Measurements from ENCODE around the gene HIGD1B.

HIGD1B gene

DNA sequence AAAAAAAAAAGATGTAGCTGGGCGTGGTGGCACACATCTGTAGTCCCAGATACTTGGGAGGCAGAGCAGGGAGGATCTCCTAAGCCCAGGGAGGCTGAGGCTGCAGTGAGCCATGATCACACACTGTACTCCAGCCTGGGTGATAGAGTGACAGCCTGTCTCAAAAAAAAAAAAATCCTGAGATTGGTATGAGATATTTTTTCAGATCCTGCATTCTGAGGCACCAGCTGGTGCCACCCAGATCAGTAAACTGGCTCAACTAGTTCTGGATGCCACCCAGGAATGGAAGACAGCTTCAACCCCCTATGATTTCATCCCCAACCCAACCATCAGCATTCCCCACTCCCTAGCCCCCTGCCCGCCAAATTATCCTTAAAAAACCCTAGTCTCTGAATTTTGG, 10.5 kb upstream of the HIGD1B start:
- DNase-seq: no peak

DNA sequence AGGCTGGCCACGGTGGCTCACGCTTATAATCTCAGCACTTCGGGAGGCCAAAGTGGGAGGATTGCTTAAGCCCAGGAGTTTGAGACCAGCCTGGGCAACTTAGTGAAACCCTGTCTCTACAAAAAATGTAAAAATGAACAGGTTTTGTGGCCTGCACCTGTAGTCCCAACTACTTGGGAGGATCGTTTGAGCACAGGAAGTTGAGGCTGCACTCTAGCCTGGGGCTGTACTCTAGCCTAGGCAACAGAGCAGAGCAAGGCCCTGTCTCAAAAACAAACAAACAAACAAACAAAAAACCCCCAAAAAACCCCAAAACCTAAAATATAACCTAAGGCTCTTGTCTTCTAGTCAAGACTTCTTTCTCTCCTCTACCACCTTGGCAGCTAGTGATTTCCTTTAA, 7.4 kb upstream of the HIGD1B start:
- no peak for DNase-seq

DNA sequence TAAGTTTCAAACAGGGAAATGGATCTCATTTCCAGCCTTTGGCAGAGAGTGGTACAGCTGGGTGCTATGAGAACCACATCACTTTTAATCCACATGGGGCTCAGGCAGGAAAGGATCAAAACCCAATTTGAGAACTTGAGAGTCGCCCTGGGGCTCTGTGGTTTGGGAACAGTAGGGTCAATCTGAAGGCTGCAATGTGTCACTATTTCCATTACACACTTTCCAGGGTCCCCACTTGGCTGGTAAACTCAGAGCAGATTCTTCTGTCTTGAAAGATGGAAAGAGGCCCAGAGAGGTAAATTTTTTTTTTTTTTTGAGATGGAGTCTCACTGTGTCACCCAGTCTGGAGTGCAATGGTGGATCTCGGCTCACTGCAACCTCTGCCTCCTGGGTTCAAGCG, 6.7 kb upstream of the HIGD1B start:
- DNase-seq: no peak

DNA sequence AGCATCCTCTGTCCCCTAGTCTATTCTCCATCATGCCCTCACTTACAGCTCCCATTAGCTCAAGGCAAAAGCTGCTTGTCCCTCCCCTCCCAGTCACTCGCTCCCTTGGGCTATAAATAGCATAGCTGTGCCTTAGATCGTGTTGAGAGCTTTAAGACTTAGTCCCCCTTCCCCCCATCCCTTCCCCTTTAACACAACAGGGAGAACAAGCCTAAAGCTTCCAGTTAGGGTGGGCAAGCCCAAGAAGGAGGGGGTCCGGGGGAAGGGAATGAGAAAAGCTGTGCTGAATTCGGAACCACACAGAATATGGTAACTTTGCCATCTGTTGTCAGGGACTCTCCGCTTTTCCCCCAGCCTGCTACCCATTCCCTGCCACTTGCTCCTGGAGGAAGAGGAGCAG, 4.9 kb upstream of the HIGD1B start:
- DNase-seq: no peak

DNA sequence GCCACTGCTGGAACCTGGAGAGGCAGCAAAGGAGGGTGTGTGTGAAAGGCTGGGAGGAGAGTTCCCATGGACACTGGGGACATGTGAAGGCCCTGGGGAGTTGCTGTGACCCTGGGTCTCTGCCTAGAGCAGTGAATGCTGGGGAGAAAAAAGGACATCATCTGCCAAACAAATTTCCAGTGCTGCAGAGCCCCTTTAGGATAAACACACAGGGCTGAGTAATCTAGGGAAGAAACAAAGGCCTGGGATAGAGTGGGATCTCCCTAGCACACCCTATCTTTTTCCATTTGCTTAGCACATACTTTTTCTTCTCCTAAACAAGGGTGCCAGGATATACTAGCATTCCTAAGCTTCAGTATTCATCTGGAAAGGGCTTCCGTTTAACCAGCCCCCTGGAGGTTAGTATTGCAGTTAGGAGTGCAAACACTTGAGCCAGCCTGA, 3.3 kb upstream of the HIGD1B start:
- no peak for DNase-seq

DNA sequence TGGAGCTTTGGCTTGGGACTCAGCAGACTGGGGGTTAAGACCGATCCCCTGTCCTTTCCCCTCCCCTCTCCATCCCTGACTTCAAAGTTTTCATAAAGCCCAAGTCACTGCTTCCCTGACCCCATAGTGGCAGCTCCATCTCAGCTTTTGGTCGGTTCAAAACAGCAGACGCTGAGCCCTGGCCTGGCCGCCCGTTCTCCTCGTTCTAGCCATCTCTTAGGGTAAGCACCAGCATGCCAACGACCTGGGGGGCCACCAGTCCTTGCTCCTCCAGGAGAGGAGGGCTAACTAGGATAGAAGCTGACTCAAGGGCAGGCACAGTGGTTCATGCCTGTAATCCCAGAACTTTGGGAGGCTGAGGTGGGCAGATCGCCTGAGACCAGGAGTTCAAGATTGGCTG, 1.5 kb upstream of the HIGD1B start:
- DNase-seq: no peak

DNA sequence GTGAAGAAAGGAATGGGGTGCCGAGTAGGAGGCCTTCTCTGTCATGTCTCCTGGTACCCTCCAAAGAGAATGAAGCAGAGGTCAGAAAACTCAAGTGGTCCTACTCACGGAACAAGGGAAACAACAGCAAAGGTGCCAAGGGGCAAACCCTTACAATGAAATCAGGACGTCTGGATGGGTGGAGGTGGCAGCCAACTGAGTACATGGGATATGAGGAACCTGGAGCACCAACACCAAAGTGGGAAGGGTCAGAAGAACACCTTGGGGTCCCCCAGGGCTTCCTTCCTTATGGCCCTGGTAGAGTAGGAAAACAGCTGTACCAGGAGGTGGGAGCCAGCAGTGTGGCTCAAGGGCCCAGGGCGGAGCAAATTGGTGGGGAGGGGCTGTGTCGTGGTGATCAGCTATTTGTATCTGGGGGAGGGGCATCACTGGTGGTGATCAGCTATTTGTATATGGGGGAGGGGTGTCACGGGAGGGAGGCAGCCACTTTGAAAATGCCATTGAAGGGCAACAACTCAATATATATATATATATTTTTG, 643 bp downstream of the HIGD1B start:
- DNase-seq: no peak

DNA sequence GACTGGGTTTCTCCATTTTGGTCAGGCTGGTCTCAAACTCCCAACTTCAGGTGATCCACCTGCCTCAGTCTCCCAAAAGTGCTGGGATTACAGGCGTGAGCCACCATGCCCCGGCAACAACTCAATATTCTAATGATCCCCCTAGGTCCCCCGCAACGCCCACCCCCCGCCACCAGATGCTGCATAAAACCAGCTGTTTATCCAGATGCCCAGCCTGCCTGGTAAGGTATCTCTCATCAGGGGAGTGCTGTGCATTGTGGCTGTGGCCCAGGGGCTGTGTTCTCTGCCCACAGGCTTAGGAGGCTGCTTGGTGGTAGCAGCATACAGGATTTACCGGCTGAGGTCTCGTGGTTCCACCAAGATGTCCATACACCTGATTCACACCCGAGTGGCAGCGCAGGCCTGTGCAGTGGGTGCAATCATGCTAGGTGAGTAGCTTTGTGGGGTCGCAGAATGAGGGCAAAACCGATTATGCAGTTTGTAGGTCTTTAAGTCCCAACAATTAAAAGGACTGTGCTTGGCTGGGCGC, 1.3 kb downstream of the HIGD1B start:
- DNase-seq: no peak

DNA sequence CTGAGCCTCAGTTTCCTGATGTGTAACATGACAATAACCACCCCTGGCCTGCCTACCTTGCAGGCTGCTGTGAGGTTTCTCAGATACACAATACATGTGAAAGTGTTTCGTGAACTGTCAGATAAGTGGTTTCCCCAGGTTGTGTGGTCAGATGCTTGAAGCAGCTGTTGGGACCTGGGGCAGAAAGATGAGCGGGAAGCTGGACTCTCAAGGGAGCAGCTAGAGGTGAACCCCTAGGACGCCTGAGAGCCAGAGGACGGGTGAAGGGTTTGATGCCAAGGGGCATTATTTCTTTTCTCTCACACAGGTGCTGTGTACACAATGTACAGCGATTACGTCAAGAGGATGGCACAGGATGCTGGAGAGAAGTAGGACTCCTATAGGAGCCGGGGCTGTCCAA, 2.3 kb downstream of the HIGD1B start:
- DNase-seq: no peak

DNA sequence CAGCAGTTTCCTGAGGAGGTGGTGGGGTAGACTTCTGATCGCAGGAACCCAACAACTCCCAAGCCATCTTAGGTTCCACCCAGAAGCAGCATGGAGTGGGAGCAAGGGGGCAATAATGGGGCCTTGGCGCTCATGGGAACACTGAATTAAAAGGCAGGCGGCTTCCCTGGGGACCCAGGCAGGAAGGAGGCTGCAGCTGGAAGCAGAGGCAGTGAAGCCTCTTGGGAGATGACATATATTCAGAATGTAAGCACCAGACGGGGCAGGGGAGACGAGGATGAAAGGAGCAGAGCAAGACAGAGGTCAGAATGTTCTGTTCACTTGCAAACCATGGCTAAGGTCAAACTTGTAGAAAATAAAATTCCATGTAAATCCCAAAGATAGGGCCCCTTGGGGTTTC, 2.9 kb downstream of the HIGD1B start:
- DNase-seq: no peak

DNA sequence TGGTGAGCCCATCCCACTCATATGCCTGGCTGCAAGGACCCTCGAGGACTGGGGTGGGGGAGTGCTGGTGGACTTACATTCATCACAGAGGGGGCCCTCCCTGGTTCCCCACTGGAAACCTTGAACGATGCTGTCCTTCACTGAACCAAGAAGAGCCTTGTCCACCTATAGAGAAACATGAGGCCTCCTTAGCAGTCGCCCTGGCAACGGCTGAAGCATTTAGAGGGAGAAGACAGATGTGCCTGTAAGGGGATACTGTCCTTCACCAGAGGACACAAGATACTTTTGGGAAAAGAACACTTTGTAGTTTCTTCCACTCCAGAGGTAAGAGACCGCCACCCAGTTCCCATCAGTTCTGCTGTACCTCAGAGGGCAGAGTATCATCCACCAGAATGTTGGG, 6.5 kb downstream of the HIGD1B start:
- DNase-seq: no peak

DNA sequence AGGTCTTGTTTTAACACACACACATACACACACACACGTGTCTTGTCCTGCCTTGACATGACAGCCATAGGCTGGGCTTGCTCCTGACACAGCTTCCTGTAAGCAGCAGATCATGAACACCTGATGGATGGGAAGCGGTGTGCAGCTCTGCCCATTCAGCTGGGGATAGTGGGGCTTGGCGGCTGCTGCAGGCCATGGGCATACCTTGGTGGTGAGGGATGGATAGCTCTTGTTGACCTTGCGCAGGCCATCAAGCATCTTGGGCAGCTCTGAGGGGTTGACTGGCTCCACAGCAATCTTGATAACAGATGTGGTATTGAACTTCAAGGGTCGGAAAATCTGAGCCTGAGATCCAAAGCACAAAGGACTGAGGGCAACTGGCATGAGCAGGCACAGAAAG, 12.0 kb downstream of the HIGD1B start:
- DNase-seq: no peak

DNA sequence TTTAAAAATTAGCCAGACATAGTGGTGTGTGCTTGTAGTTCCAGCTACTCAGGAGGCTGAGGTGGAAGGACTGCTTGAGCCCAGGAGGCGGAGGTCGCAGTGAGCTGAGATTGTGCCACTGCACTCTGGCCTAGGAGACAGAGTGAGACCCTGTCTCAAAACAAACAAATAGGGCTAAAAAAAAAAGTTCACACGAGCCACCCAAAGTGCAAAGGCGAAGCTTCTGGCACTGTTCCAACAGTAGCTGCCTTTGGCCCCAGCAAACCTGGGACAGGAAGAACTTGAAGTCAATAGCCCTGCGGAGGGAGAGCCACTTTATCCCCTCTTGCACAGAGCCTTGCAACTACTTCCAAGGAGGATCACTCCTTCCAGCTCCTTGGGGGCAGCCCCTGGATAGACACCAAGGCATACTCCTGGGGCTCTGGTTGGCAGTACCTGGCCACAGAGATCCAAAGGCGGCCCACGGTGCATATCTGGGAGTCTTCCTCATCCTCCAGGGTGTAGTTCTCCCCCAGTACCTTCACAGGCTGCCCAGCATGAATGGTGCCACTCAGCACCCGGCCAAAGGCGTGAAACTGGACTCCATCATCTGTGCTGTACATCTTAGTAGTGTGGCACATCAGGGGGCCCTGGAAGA, 14.7 kb downstream of the HIGD1B start:
- no peak for DNase-seq

DNA sequence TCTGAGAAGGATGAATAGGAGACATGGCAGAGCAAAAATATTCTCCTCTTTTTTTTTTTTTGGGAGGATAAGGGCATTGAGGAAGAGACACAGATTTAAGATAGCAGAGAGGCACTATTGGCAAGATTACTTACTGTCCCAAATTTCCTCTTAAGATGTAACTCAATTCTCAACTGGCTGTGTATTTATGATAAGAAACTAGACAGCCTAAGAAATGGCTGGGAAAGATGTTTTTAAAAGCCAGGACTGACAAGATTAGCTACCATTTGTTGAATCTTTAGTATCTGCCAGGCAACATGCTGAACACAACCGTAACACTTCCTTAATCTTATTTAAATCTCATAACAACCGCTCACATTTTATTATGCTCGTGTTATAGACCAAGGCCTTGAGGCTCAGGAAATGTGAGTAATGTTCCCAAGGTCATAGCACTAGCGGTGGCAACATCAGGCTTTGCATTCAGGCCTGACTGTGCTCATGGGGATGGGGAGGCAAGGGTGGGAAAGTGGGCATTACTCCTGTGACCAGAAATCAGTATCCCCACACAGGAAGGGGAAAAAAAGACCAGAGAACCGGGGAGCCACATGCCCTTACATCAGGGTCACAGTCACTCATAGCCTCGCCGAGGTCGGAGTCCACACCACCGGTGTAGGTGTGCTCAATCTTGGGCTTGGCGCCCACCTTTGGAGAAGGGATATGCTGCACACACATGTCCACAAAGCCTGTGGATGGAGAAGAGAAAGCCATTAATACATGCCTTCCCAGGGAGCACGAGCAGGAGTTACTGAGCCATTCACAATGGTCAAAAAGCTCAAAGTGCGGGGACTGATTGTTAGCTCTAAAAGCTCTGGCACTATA, 15.6 kb downstream of the HIGD1B start:
- DNase-seq: no peak

DNA sequence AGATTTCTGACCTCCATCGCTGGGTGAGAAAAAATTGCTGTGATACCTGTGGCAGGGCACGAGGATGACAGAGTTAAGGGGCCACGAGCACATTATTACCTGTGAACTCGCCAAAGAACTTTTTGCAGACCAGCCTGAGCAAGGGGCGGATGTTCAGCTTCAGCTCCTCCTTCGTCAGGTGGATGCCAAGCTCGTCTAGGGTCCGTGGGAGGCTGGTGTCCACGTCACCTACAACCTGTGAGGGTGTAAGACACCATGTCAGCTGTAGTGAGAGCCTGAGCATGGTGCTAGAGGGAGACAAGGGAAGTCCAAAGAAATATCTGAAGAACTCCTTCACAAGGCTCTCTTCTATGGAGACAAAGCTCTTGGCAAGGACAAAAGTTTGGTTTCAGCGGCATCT, 17.1 kb downstream of the HIGD1B start:
- no peak for DNase-seq

DNA sequence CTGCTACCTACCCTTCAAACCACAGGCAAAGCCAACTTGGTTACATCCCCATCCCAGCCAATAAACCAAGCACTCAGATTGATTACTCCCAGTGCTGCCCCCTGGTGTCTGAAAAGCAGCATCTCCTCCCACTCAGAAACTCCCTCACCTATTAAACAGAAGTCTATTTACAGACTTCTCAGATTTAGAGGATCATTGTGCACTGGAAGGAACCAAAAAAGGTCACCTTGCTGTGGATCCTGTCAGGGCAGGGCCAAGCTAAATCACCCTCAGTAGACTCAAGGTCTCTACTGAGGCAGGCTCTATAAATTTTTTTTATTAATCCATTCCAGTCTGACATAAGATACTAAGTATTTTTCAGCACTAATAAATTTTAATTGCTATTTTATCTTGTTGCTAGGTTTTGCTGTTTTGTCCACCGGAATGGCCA, 17.6 kb downstream of the HIGD1B start:
- DNase-seq: peak; percentile 79 to 85 (median 80)

DNA sequence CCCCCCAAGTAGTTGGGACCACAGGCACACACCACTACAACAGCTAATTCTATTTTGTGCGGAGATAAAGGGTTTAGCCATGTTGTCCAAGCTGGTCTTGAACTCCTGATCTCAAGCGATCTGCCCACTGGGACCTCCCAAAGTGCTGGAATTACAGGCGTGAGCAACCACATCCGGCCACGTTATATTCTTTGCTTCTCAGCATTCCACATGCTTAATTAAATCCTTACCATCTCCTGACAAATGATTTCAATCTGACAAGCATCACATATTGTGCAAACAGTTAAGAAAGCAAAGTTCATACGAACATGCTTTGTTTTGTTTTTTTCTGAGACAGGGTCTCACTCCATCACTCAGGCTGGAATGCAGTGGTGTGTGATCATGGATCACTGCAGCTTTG, 18.2 kb downstream of the HIGD1B start:
- no peak for DNase-seq

DNA sequence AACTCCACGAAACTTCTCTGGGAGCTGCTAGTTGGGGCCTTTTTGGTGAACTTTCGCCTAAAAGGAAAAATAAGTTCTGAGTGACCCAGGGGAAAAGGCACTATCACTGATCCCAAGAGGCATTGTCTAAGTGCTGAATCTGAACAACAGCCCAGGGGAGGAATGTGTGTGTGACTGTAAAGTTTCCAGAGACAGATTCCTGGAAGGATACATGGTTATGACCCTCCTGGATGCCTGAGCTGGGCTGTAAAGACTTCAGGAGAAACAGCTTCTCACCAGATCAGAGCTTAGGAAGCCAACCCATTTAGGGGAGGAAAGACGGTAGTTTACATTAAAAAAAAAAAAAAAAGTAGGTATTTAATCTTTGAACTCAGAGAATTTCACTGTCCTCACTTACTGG, 20.2 kb downstream of the HIGD1B start:
- no peak for DNase-seq

DNA sequence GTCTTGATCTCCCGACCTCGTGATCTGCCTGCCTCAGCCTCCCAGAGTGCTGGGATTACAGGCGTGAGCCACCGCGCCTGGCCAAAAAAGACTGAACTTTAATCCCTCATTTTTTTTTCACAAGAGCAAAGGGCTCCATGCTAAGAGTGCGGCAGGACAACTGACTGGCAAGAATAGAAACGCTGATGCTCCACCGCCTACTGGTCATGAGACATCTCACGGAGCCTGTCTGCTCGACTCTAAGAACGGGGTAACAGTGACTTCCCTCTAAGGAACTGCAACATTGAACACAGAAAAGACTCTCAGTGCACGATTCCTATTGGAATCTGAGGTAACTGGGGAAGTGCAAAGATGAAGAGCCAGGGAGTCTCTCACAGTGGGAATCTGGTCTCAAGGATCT, 23.9 kb downstream of the HIGD1B start:
- DNase-seq: peak in 1 of 4 experiments; percentile 9

DNA sequence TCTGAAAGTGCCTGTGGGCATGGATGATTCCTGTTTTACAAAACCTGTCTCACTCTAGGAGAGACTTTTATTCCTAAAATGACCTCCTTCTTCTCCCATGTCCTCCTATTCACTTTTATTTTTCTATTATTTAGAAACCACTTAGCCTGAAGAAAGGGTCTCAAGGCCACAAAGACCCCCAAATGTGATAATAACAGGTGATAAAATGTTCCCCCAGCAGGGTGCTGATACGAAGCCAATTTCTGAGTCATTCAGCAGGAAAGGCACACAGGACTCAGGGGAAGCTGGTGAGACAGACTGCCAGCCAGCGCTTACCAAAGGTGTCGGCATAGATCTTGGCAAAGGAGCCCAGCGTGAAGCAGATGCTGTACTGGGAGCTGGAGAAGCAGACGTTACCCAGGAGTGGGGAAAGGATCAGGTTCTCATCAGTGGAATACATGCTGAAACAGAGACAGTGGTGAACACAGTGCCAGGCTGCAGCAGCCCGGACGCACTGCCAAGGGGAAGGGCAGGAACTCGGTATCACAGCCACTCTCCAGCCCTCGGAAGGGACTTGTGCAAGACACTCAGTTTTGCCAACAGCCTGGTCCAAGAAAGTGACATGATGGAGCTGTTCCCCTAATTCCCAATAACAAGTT, 24.6 kb downstream of the HIGD1B start:
- DNase-seq: no peak

DNA sequence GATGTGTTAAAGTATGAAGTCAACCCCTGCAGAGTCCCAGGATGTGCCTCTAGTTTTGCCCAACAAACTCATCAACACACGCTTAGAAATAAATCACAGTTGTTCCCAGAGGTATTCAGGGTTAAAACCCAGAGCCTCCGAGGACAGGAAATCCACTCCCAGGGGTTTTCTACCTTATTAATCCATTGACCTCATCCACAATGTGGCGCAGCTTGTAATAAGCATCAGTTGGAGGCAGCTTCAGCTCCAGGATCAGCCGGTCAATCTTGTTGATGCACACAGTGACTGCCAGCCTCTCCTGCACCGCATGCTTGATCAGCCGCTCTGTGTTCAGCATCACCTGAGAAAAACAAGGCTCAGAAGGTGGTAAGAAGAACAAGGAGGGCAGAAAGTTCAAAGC, 28.1 kb downstream of the HIGD1B start:
- DNase-seq: no peak

DNA sequence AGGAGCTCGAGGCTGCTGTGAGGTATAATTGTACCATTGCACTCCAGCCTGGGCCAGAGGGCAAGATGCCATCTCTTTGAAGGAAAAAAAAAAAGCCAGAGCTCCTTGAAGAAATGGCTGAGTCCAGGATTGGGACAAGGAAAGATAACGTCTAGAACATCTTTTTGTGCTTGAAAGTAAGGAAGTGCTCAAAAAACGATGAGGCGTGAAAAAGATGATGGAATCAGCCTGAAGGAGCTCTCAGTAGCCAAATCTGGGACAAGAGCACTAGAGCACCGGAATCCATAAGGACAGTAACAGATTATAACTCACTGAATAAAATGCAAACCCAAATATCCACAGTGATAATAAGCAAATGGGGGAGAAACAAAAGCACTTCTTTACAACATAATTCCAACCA, 29.4 kb downstream of the HIGD1B start:
- no peak for DNase-seq

DNA sequence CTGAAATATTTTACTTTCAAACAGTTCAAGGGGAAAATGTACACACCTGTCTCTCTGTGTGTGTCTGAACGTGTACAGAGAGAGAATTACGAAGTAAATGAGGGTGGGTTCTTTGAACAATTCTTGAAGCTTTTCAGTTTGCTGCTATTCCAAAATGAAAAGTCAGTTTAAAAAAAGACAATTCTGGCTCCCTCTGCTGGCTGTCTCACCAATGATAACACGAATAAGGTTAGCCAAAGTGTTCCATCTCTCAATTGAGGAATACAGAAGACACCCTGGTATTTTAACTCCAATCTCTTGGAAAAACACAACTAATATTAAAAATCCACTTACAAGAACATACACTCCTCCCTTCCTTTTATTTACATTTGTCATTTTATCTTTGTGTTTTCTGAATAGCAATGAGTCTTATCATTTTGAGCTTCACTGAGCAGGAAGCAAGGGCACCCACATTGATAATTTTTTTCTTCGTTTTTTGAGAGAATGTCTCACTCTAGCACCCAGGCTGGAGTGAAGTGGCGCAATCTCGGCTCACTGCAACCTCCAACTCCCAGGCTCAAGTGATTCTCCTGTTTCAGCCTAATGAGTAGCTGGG, 31.0 kb downstream of the HIGD1B start:
- peak; percentile 46 to 60 (median 50) for DNase-seq

All from suppressor macrophage (primary cell).